Pancreas (tissue), 10 donors: Measurements from ENCODE around the gene IFIH1. TPM values are rescaled to one million over a fixed set of nuclear protein-coding genes. Genes with fewer than 3 reads are reported as not detected.

Source experiments
- ATAC-seq, 4 donors: fragments of 200-7000 bp; cut with Tn5 transposase; one replicate each; pipeline versions ENCODE4 v1.8.0 to v1.9.1; 2020; ENCODE audit warnings: mild to moderate bottlenecking in 4 of 4, moderate library complexity in 4 of 4
- DNase-seq, 6 donors: peaks; one replicate each; pipeline ENCODE4 v3.0.0-alpha.2; 2020
- FAIRE-seq: peaks from 2 replicates; lab custom pipeline; 2012; peaks lifted over from hg19 to GRCh38; lab: Jason Lieb, UNC
- H3K27ac ChIP-seq, 4 donors: fragments of 200-600 bp; sonication (generic); 1 replicate in 3 of 4; 2 replicates in 1 of 4; pipeline versions ENCODE4 v1.5.0 to v1.8.0; 2020
- H3K27me3 ChIP-seq, 4 donors: fragments of 200-600 bp; one replicate each; pipeline ENCODE4 v1.8.0; 2021
- H3K36me3 ChIP-seq, 3 donors: fragments of 200-600 bp; sonication (generic) in 1 of 3; one replicate each; pipeline versions ENCODE4 v1.5.0 to v1.8.0; 2020 to 2021
- H3K4me1 ChIP-seq, 3 donors: fragments of 200-600 bp; one replicate each; pipeline ENCODE4 v1.8.0; 2021
- H3K4me3 ChIP-seq, 4 donors: fragments of 200-600 bp; sonication (generic) in 2 of 4; one replicate each; pipeline versions ENCODE4 v1.5.0 to v1.8.0; 2020 to 2021
- H3K9me3 ChIP-seq, 4 donors: fragments of 200-600 bp; one replicate each; pipeline ENCODE4 v1.8.0; 2021
- CTCF ChIP-seq, 4 donors: fragments of 200-600 bp; sonication (generic) in 3 of 4; IDR thresholded peaks; one replicate each; pipeline versions ENCODE4 v1.5.0 to v1.8.0; 2021; ENCODE audit warnings: antibody characterized with exemption in 4 of 4
- WGBS, 2 donors: extraction: QIAGEN DNeasy Blood & Tissue Kit; methylation state at CpG; one replicate each; pipeline ENCODE4 v1.1.7; 2013; 5-methylcytosine and 5-hydroxymethylcytosine counted together
- intact Hi-C, 3 donors: fragments of 100-400 bp; cut with DNase I; formaldehyde crosslinking; loops; one replicate each; pipeline versions ENCODE4 v1.11.1 to v1.14.2; 2022
- polyA plus RNA-seq, 2 donors: library from polyadenylated mRNA; stranded (reverse); fragments of 200-250 nt; gene quantifications; one replicate each; pipeline ENCODE4 v1.2.3, GENCODE V29; 2013
- total RNA-seq, 6 donors: library from RNA; stranded (reverse); fragmentation: NEBNext Ultra II Directional in 4 of 6; extraction: Animal tissue kit (Norgen Biotek cat#: 25700) in 4 of 6; gene quantifications; one replicate each; pipeline versions ENCODE4 v1.2.1 to v1.2.4, GENCODE V29; 2021 to 2023
- donor health status: healthy with polysubstance abuse.
- donor health status: DM: no; HTN: no; CAD: no; lungs with moderate emphysema.
- donor health status: DM: no; HTN: no; CAD: no.
- donor health status: control.
- donor health status: control.
- donor health status: Bipolar disorder and iron deficiency.
- donor health status: DM: yes; HTN: yes; CAD: no.
- donor health status: DM: no; HTN: no; CAD: no.
- donor health status: DM: no; HTN: no; CAD: no.
- donor health status: DM: yes; HTN: yes; CAD: no.

Gene IFIH1
- total and polyA plus RNA-seq, 8 donors = 5.7 to 19.5 (median 7.3) TPM

DNA sequence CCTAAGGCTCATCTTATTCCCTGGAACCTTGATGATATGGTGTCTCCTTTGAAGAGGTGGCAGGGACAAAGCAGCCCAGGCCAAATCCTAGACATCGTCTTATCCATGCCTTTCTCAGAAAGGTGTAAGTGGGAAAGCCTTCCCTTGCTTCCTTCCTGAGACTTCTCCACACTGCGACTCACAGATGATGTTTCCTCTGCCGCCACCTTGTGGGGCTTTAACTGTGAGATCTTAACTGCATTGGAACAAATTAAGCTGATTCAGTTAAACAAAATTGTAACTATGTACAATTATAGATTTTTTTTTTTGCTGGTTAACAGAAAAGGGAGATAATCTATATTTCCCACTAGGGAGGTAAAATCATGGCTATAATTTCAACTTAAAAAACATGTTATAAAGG is 15.5 kb upstream of the IFIH1 start:
- Histone ChIP-seq H3K9me3 (no peaks in the 10 kb centered on the region), H3K27ac (no peak overlapping the region), H3K27me3 (no peaks in the 10 kb centered on the region), H3K36me3 (no peaks in the 10 kb centered on the region), H3K4me1 (no peaks in the 10 kb centered on the region), H3K4me3 (no peak overlapping the region)
- 50 to 57% methylated on average over 3 of the region's 3 CpGs for WGBS, 2 donors
- TF ChIP-seq CTCF (IDR thresholded peaks at IDR 0.05) = peak in 1 of 4 donors; percentile 9
- FAIRE-seq = no peak
- DNase-seq = no peak
- intact Hi-C loops = no loop called here
- peak in 3 of 4 donors; percentile 57 to 67 (median 59) for ATAC-seq

- H3K27me3 ChIP-seq = no peaks in the 10 kb centered on the region
- intact Hi-C loops = no loop called here
- WGBS, 2 donors = 97 to 100% methylated on average over 1 of the region's 1 CpG
- ATAC-seq (no peak), DNase-seq (no peak), FAIRE-seq (no peak)
- no peaks in the 10 kb centered on the region for H3K4me1 ChIP-seq
- H3K9me3 ChIP-seq = no peaks in the 10 kb centered on the region
- no peak overlapping the region for H3K27ac ChIP-seq
- no peak for TF ChIP-seq CTCF (IDR thresholded peaks at IDR 0.05)
- no peaks in the 10 kb centered on the region for H3K36me3 ChIP-seq
- H3K4me3 ChIP-seq = no peak overlapping the region
Measured at GRCh38 chr2:162330881-162331280, 12.4 kb upstream of the IFIH1 start.

- no peaks in the 10 kb centered on the region for H3K4me1 ChIP-seq
- no peak overlapping the region for H3K27ac ChIP-seq
- intact Hi-C loops = no loop called here
- no peaks in the 10 kb centered on the region for H3K36me3 ChIP-seq
- no peak for DNase-seq
- no peaks in the 10 kb centered on the region for H3K9me3 ChIP-seq
- no peak overlapping the region for H3K4me3 ChIP-seq
- FAIRE-seq = no peak
- no peak for ATAC-seq
- 94% methylated on average over 12 of the region's 12 CpGs for WGBS, 2 donors
- H3K27me3 ChIP-seq = no peaks in the 10 kb centered on the region
- no peak for TF ChIP-seq CTCF (IDR thresholded peaks at IDR 0.05)
Measured at GRCh38 chr2:162328424-162329157, 10.1 kb upstream of the IFIH1 start.

GRCh38 chr2:162327806-162328205 is 9.3 kb upstream of the IFIH1 start:
- no peak for FAIRE-seq
- 96 to 99% methylated on average over 15 of the region's 15 CpGs for WGBS, 2 donors
- DNase-seq = peak in 1 of 6 donors; percentile 44
- H3K27me3 ChIP-seq = no peaks in the 10 kb centered on the region
- intact Hi-C loops = no loop called here
- H3K4me3 ChIP-seq = no peak overlapping the region
- H3K36me3 ChIP-seq = no peaks in the 10 kb centered on the region
- no peak for ATAC-seq
- H3K9me3 ChIP-seq = no peaks in the 10 kb centered on the region
- no peak overlapping the region for H3K27ac ChIP-seq
- TF ChIP-seq CTCF (IDR thresholded peaks at IDR 0.05) = no peak
- H3K4me1 ChIP-seq = no peaks in the 10 kb centered on the region

DNA sequence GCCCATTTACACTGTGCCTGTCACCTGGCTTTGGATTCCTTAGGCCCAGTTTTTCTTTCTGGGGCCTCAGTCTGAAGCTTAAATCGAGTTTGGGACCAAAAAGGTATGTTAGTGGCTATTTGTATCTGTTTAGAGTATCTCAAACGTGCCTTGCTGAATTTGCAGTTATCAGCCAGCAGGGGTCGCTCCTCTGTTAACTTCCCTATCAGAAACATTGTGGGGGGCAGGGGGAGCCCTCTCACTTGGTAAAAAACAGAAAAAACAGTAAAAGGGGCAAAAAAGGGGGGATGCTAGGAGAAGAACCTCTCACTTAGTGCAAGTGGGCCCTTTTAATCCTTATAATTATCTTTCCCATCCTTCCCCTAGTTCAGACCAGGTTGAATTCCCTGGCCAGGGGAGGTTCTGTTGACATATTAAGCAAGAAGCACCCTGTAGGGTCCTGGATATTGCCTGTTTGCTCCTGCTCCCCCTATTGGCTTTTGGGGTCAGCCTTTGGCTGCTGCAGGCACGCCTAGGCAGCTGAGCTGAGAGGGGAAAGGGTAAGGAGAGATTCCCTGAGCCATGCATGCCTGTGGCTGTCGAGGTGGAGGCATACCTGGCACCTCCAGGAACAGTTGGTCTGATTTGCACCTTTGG is 8.8 kb upstream of the IFIH1 start:
- H3K27me3 ChIP-seq = no peaks in the 10 kb centered on the region
- WGBS, 2 donors = 65 to 66% methylated on average over 5 of the region's 5 CpGs
- H3K4me3 ChIP-seq = no peak overlapping the region
- intact Hi-C loops = no loop called here
- FAIRE-seq = no peak
- no peak for ATAC-seq
- peak in 2 of 4 donors; percentile 19 to 31 for TF ChIP-seq CTCF (IDR thresholded peaks at IDR 0.05)
- H3K27ac ChIP-seq = no peak overlapping the region
- no peak for DNase-seq
- no peaks in the 10 kb centered on the region for H3K36me3 ChIP-seq
- H3K4me1 ChIP-seq = no peaks in the 10 kb centered on the region
- H3K9me3 ChIP-seq = no peaks in the 10 kb centered on the region
